HL-60/S4 (cell line): ENCODE results near the gene CNTN4.

Experiments
- in situ Hi-C: fragments of 300-500 bp; cut with MboI; formaldehyde crosslinking; loops from 2 replicates; pipeline ENCODE4 v1.14.3; 2022; ENCODE audit warnings: low sequenced_read_pairs

Gene CNTN4

GRCh38 chr3:3081381-3082233 lies 982.9 kb downstream of the CNTN4 start:
- in situ Hi-C loops = no loop called here

- in situ Hi-C loops = no loop called here
These were observed 983.7 kb downstream of the CNTN4 start for GRCh38 chr3:3082234-3082924.

GRCh38 chr3:3084890-3085289 lies 986.2 kb downstream of the CNTN4 start:
- in situ Hi-C loops = no loop called here

- in situ Hi-C loops = no loop called here
These were observed 987.1 kb downstream of the CNTN4 start for GRCh38 chr3:3085782-3086181.

- in situ Hi-C loops = no loop called here
These were observed 987.6 kb downstream of the CNTN4 start for GRCh38 chr3:3086239-3086638.

GRCh38 chr3:3087279-3087678 lies 988.6 kb downstream of the CNTN4 start:
- in situ Hi-C loops = no loop called here

- in situ Hi-C loops = no loop called here
These were observed 989.2 kb downstream of the CNTN4 start for GRCh38 chr3:3087716-3088465.

- in situ Hi-C loops = no loop called here
These were observed 990.4 kb downstream of the CNTN4 start for GRCh38 chr3:3089017-3089416.

GRCh38 chr3:3097958-3098357 lies 999.3 kb downstream of the CNTN4 start:
- in situ Hi-C loops = no loop called here

GRCh38 chr3:3101660-3102458 lies 1003.2 kb downstream of the CNTN4 start:
- in situ Hi-C loops = no loop called here

GRCh38 chr3:3102751-3103150 lies 1004.1 kb downstream of the CNTN4 start:
- in situ Hi-C loops = no loop called here

GRCh38 chr3:3105246-3105645 lies 1006.6 kb downstream of the CNTN4 start:
- in situ Hi-C loops = no loop called here

GRCh38 chr3:3105815-3106214 lies 1007.1 kb downstream of the CNTN4 start:
- in situ Hi-C loops = no loop called here

GRCh38 chr3:3107181-3107580 lies 1008.5 kb downstream of the CNTN4 start:
- in situ Hi-C loops = no loop called here
